ENCODE data around the gene RB1.

RB1 gene

GRCh38 chr13:48356750-48357149 is 53.2 kb downstream of the RB1 start:
- no peak for DNase-seq

GRCh38 chr13:48369988-48370387 is 66.4 kb downstream of the RB1 start:
- DNase-seq, result no peak

- no peak for DNase-seq
Observed at GRCh38 chr13:48370815-48371214, 67.3 kb downstream of the RB1 start.

- no peak for DNase-seq
Observed at GRCh38 chr13:48377857-48378256, 74.3 kb downstream of the RB1 start.

GRCh38 chr13:48380581-48380980 is 77.0 kb downstream of the RB1 start:
- no peak for DNase-seq

- no peak for DNase-seq
Observed at GRCh38 chr13:48383384-48383783, 79.8 kb downstream of the RB1 start.

GRCh38 chr13:48386816-48387215 is 83.3 kb downstream of the RB1 start:
- no peak for DNase-seq

GRCh38 chr13:48391257-48391656 is 87.7 kb downstream of the RB1 start:
- DNase-seq, result no peak

- DNase-seq, result no peak
Observed at GRCh38 chr13:48393030-48393697, 89.6 kb downstream of the RB1 start.

- no peak for DNase-seq
Observed at GRCh38 chr13:48393698-48394085, 90.1 kb downstream of the RB1 start.

GRCh38 chr13:48397744-48398143 is 94.2 kb downstream of the RB1 start:
- no peak for DNase-seq

- DNase-seq, result no peak
Observed at GRCh38 chr13:48398450-48399095, 95.0 kb downstream of the RB1 start.

GRCh38 chr13:48400090-48400694 is 96.6 kb downstream of the RB1 start:
- DNase-seq, result no peak

- no peak for DNase-seq
Observed at GRCh38 chr13:48400850-48401291, 97.3 kb downstream of the RB1 start.

GRCh38 chr13:48401480-48401879 is 97.9 kb downstream of the RB1 start:
- no peak for DNase-seq

- no peak for DNase-seq
Observed at GRCh38 chr13:48402325-48402932, 98.9 kb downstream of the RB1 start.

- DNase-seq, result no peak
Observed at GRCh38 chr13:48403151-48403631, 99.6 kb downstream of the RB1 start.

GRCh38 chr13:48403913-48404312 is 100.4 kb downstream of the RB1 start:
- no peak for DNase-seq

- no peak for DNase-seq
Observed at GRCh38 chr13:48404952-48405351, 101.4 kb downstream of the RB1 start.

GRCh38 chr13:48405875-48406274 is 102.3 kb downstream of the RB1 start:
- no peak for DNase-seq

GRCh38 chr13:48410199-48410598 is 106.6 kb downstream of the RB1 start:
- DNase-seq, result no peak

- DNase-seq, result no peak
Observed at GRCh38 chr13:48411147-48411794, 107.7 kb downstream of the RB1 start.

GRCh38 chr13:48411841-48412531 is 108.4 kb downstream of the RB1 start:
- DNase-seq, result no peak

All from NCI-H1105 treated with DMSO at 0.1 percent for 48 hours (cell line).